MG63 (cell line): ENCODE data around the gene SPR. TPM values are rescaled to one million over a fixed set of nuclear protein-coding genes. Genes with fewer than 3 reads are reported as not detected.

Experiments used
- DNase-seq: peaks from one replicate; pipeline ENCODE4 v3.0.0-alpha.2; 2020
- H3K27me3 ChIP-seq: fragments of 250-450 bp; sonication (Bioruptor Pico); 2 replicates; pipeline ENCODE4 v1.5.1; 2020; ENCODE audit warnings: mild to moderate bottlenecking, moderate library complexity
- H3K36me3 ChIP-seq: fragments of 250-450 bp; sonication (Bioruptor Pico); 2 replicates; pipeline ENCODE4 v1.5.1; 2020; ENCODE audit warnings: mild to moderate bottlenecking, moderate library complexity
- H3K4me3 ChIP-seq: fragments of 250-450 bp; sonication (Bioruptor Pico); 2 replicates; pipeline ENCODE4 v1.5.1; 2020; ENCODE audit warnings: mild to moderate bottlenecking, moderate library complexity
- H3K9me3 ChIP-seq: fragments of 250-450 bp; sonication (Bioruptor Pico); 2 replicates; pipeline ENCODE4 v1.5.1; 2020; ENCODE audit warnings: mild to moderate bottlenecking, moderate library complexity
- total RNA-seq: library from RNA; depleted of rRNA; stranded (reverse); fragments of >200 nt; shearing (Covaris generic); gene quantifications from 2 replicates; pipeline ENCODE4 v1.2.3, GENCODE V29; 2014; ENCODE audit warnings: low replicate concordance

The SPR gene
- total RNA-seq, 1 experiment from 2014 or later = 57.7 TPM

GRCh38 chr2:72920318-72921087, 33.3 kb downstream of the SPR start:
- peak; percentile 32 for DNase-seq
- no peak overlapping the region for H3K4me3 ChIP-seq
- H3K27me3 ChIP-seq = peaks cover 95% of the 10 kb centered on the region
- no peaks in the 10 kb centered on the region for H3K36me3 ChIP-seq
- no peaks in the 10 kb centered on the region for H3K9me3 ChIP-seq

- H3K36me3 ChIP-seq = no peaks in the 10 kb centered on the region
- H3K27me3 ChIP-seq = peaks cover 94% of the 10 kb centered on the region
- no peak overlapping the region for H3K4me3 ChIP-seq
- DNase-seq = no peak
- no peaks in the 10 kb centered on the region for H3K9me3 ChIP-seq
Observed at GRCh38 chr2:72921088-72921851, 34.1 kb downstream of the SPR start.

- peaks cover 94% of the 10 kb centered on the region for H3K27me3 ChIP-seq
- no peak for DNase-seq
- no peaks in the 10 kb centered on the region for H3K9me3 ChIP-seq
- no peaks in the 10 kb centered on the region for H3K36me3 ChIP-seq
- no peak overlapping the region for H3K4me3 ChIP-seq
Observed at GRCh38 chr2:72921853-72922252, 34.6 kb downstream of the SPR start.

- no peak overlapping the region for H3K4me3 ChIP-seq
- DNase-seq = no peak
- H3K27me3 ChIP-seq = peaks cover 86% of the 10 kb centered on the region
- H3K9me3 ChIP-seq = no peaks in the 10 kb centered on the region
- no peaks in the 10 kb centered on the region for H3K36me3 ChIP-seq
Observed at GRCh38 chr2:72923833-72924352, 36.7 kb downstream of the SPR start.

GRCh38 chr2:72924353-72925240, 37.4 kb downstream of the SPR start:
- DNase-seq = no peak
- Histone ChIP-seq H3K27me3 (peaks cover 79% of the 10 kb centered on the region), H3K9me3 (no peaks in the 10 kb centered on the region), H3K4me3 (no peak overlapping the region), H3K36me3 (no peaks in the 10 kb centered on the region)

- Histone ChIP-seq H3K27me3 (peaks cover 71% of the 10 kb centered on the region), H3K4me3 (no peak overlapping the region), H3K36me3 (no peaks in the 10 kb centered on the region), H3K9me3 (no peaks in the 10 kb centered on the region)
- DNase-seq = no peak
Observed at GRCh38 chr2:72925328-72925943, 38.2 kb downstream of the SPR start.

GRCh38 chr2:72926368-72926767, 39.2 kb downstream of the SPR start:
- DNase-seq = no peak

GRCh38 chr2:72926811-72927465, 39.7 kb downstream of the SPR start:
- no peak overlapping the region for H3K4me3 ChIP-seq
- H3K9me3 ChIP-seq = no peaks in the 10 kb centered on the region
- peaks cover 56% of the 10 kb centered on the region for H3K27me3 ChIP-seq
- no peaks in the 10 kb centered on the region for H3K36me3 ChIP-seq
- DNase-seq = no peak

More at GRCh38 chr2:72926368-72926767, 39.2 kb downstream of the SPR start:
- Histone ChIP-seq H3K9me3 (no peaks in the 10 kb centered on the region), H3K4me3 (no peak overlapping the region), H3K27me3 (peaks cover 61% of the 10 kb centered on the region), H3K36me3 (no peaks in the 10 kb centered on the region)

GRCh38 chr2:72927619-72928550, 40.7 kb downstream of the SPR start:
- H3K4me3 ChIP-seq = no peak overlapping the region
- H3K9me3 ChIP-seq = no peaks in the 10 kb centered on the region
- no peak for DNase-seq
- H3K36me3 ChIP-seq = no peaks in the 10 kb centered on the region
- H3K27me3 ChIP-seq = peaks cover 47% of the 10 kb centered on the region

GRCh38 chr2:72929010-72929409, 41.8 kb downstream of the SPR start:
- DNase-seq = no peak
- no peaks in the 10 kb centered on the region for H3K9me3 ChIP-seq
- H3K27me3 ChIP-seq = peaks cover 38% of the 10 kb centered on the region
- no peaks in the 10 kb centered on the region for H3K36me3 ChIP-seq
- no peak overlapping the region for H3K4me3 ChIP-seq

- H3K27me3 ChIP-seq = peaks cover 15% of the 10 kb centered on the region
- no peaks in the 10 kb centered on the region for H3K36me3 ChIP-seq
- H3K9me3 ChIP-seq = no peaks in the 10 kb centered on the region
- DNase-seq = peak; percentile 88
- no peak overlapping the region for H3K4me3 ChIP-seq
Observed at GRCh38 chr2:72931280-72931910, 44.2 kb downstream of the SPR start.

GRCh38 chr2:72932045-72932740, 45.0 kb downstream of the SPR start:
- peak; percentile 49 for DNase-seq
- Histone ChIP-seq H3K4me3 (no peak overlapping the region), H3K27me3 (peaks cover 7% of the 10 kb centered on the region), H3K9me3 (no peaks in the 10 kb centered on the region), H3K36me3 (no peaks in the 10 kb centered on the region)

GRCh38 chr2:72932805-72933204, 45.6 kb downstream of the SPR start:
- Histone ChIP-seq H3K27me3 (peaks cover 2% of the 10 kb centered on the region), H3K4me3 (no peak overlapping the region), H3K9me3 (no peaks in the 10 kb centered on the region), H3K36me3 (no peaks in the 10 kb centered on the region)
- no peak for DNase-seq

GRCh38 chr2:72933207-72933606, 46.0 kb downstream of the SPR start:
- Histone ChIP-seq H3K4me3 (no peak overlapping the region), H3K9me3 (no peaks in the 10 kb centered on the region), H3K27me3 (no peaks in the 10 kb centered on the region), H3K36me3 (no peaks in the 10 kb centered on the region)
- DNase-seq = no peak
